HepG2 (cell line): ENCODE data around the gene CA9. TPM values are rescaled to one million over a fixed set of nuclear protein-coding genes. Genes with fewer than 3 reads are reported as not detected.

Source experiments
- BRCA1 ChIP-seq: sonication (generic); formaldehyde crosslinking; IDR thresholded peaks from 2 replicates; pipeline ENCODE4 v1.4.0; 2020; ENCODE audit warnings: missing genetic modification reagents
- CREB3 ChIP-seq: sonication (generic); formaldehyde crosslinking; IDR thresholded peaks from 2 replicates; pipeline ENCODE4 v1.5.0; 2020; ENCODE audit warnings: missing genetic modification reagents
- CSRNP2 ChIP-seq: sonication (generic); formaldehyde crosslinking; conservative IDR thresholded peaks from 2 replicates; pipeline ENCODE4 v1.8.0; 2022; ENCODE audit warnings: low read depth, missing genetic modification reagents
- DDIT3 ChIP-seq: sonication (generic); formaldehyde crosslinking; IDR thresholded peaks from 2 replicates; pipeline ENCODE4 v1.4.0; 2020; ENCODE audit warnings: mild to moderate bottlenecking, missing genetic modification reagents
- GATAD2A ChIP-seq: IDR thresholded peaks from 2 replicates; pipeline ENCODE4 v1.6.1; 2016
- ISL2 ChIP-seq: sonication (generic); formaldehyde crosslinking; IDR thresholded peaks from 2 replicates; pipeline ENCODE4 v1.5.0; 2020; ENCODE audit warnings: missing genetic modification reagents
- KAT2B ChIP-seq: fragments of 150-350 bp; IDR thresholded peaks from 2 replicates; pipeline ENCODE4 v1.6.1; 2014; ENCODE audit warnings: low read depth, low read length, borderline replicate concordance
- KDM3A ChIP-seq: IDR thresholded peaks from 2 replicates; pipeline ENCODE4 v1.6.1; 2018; ENCODE audit warnings: low read depth, missing compliant biosample characterization
- RBFOX2 ChIP-seq: fragments of 200-400 bp; formaldehyde crosslinking; IDR thresholded peaks from 2 replicates; pipeline ENCODE4 v1.6.1; 2017; ENCODE audit warnings: low read depth, mild to moderate bottlenecking, low read length
- THRA ChIP-seq: sonication (generic); formaldehyde crosslinking; IDR thresholded peaks from 2 replicates; pipeline ENCODE4 v1.4.0; 2020; ENCODE audit warnings: missing genetic modification reagents, borderline replicate concordance
- ZBTB26 ChIP-seq: IDR thresholded peaks from 2 replicates; pipeline ENCODE4 v1.6.1; 2016; ENCODE audit warnings: missing compliant biosample characterization, missing genetic modification reagents, borderline replicate concordance
- ZC3H13 ChIP-seq: sonication (generic); formaldehyde crosslinking; IDR thresholded peaks from 2 replicates; pipeline ENCODE4 v1.8.1; 2023; ENCODE audit warnings: mild to moderate bottlenecking, missing genetic modification reagents, moderate library complexity
- ZFP36L1 ChIP-seq: sonication (generic); formaldehyde crosslinking; IDR thresholded peaks from 2 replicates; pipeline ENCODE4 v1.8.0; 2022; ENCODE audit warnings: mild to moderate bottlenecking, missing genetic modification reagents, moderate library complexity
- ZFY ChIP-seq: sonication (generic); formaldehyde crosslinking; IDR thresholded peaks from 2 replicates; pipeline ENCODE4 v1.4.0; 2020; ENCODE audit warnings: missing genetic modification reagents
- ZNF263 ChIP-seq: sonication (generic); formaldehyde crosslinking; IDR thresholded peaks from 2 replicates; pipeline ENCODE4 v1.4.0; 2020; ENCODE audit warnings: missing genetic modification reagents
- ZNF275 ChIP-seq: sonication (generic); formaldehyde crosslinking; IDR thresholded peaks from 2 replicates; pipeline ENCODE4 v1.8.0; 2022; ENCODE audit warnings: missing genetic modification reagents, mild to moderate bottlenecking, inconsistent platforms, borderline replicate concordance
- ZNF317 ChIP-seq: sonication (generic); formaldehyde crosslinking; IDR thresholded peaks from 2 replicates; pipeline ENCODE4 v1.5.0; 2020; ENCODE audit warnings: mild to moderate bottlenecking, missing genetic modification reagents
- ZNF589 ChIP-seq: sonication (generic); formaldehyde crosslinking; conservative IDR thresholded peaks from 2 replicates; pipeline ENCODE4 v1.8.0; 2022; ENCODE audit warnings: mild to moderate bottlenecking, moderate library complexity, missing genetic modification reagents
- ZNF768 ChIP-seq: sonication (generic); formaldehyde crosslinking; IDR thresholded peaks from 2 replicates; pipeline ENCODE4 v1.4.0; 2020; ENCODE audit warnings: missing genetic modification reagents
- ZZZ3 ChIP-seq: sonication (generic); formaldehyde crosslinking; IDR thresholded peaks from 2 replicates; pipeline ENCODE4 v1.4.0; 2020; ENCODE audit warnings: missing genetic modification reagents, mild to moderate bottlenecking, borderline replicate concordance
- polyA plus RNA-seq, 8 experiments: library from polyadenylated mRNA; depleted of rRNA in 3 of 8; stranded (reverse) in 7 of 8; unstranded in 1 of 8; fragments of >200 nt; fragmentation: Illumina TruSeq in 4 of 8; extraction: Trizol in 4 of 8; gene quantifications; 2 replicates each; pipeline versions ENCODE4 v1.2.1 to v1.2.3, GENCODE V29; 2011 to 2016; ENCODE audit warnings: low read depth in 4 of 8, missing spikeins in 1 of 8, mixed read lengths in 1 of 8; ENCODE audit not compliant: insufficient read depth in 1 of 8
- total RNA-seq, 5 experiments: library from RNA; depleted of rRNA; stranded (reverse); fragments of >200 nt; fragmentation: Illumina TruSeq; extraction: Trizol; gene quantifications; 2 replicates each; pipeline ENCODE4 v1.2.3, GENCODE V29; 2016; ENCODE audit warnings: low read depth in 1 of 5

Gene CA9
- total and polyA plus RNA-seq, 2 of the 13 experiments (the other 11 are each of a cell fraction or from before 2014, with no cell fraction given), result 0.13 to 152 TPM

- 0 out of 2 replicates have a peak, but pooled peaks have one; percentile 31 for TF ChIP-seq KDM3A (CRISPR knock-in tag)
- no peak for TF ChIP-seq CSRNP2 (CRISPR knock-in tag)
- TF ChIP-seq ZFY (CRISPR knock-in tag), result peak; percentile 76
- TF ChIP-seq CREB3 (CRISPR knock-in tag), result no peak
- 0 out of 2 replicates have a peak, but pooled peaks have one; percentile 14 for TF ChIP-seq ZNF263
- peak; percentile 93 for TF ChIP-seq ZC3H13
- TF ChIP-seq ISL2, result no peak; the same call in 1 of the 2 replicates
- no peak for TF ChIP-seq KAT2B
- 0 out of 2 replicates have a peak, but pooled peaks have one; percentile 10 for TF ChIP-seq ZZZ3 (CRISPR knock-in tag)
- peak; percentile 73 for TF ChIP-seq ZNF768 (CRISPR knock-in tag)
- no peak for TF ChIP-seq DDIT3 (CRISPR knock-in tag)
- peak; percentile 56; the same call in 1 of the 2 replicates for TF ChIP-seq ZBTB26 (CRISPR knock-in tag)
- no peak for TF ChIP-seq BRCA1 (CRISPR knock-in tag)
- TF ChIP-seq RBFOX2, result peak; percentile 97
- TF ChIP-seq THRA (CRISPR knock-in tag), result peak; percentile 24; the same call in 1 of the 2 replicates
- no peak for TF ChIP-seq ZNF589 (CRISPR knock-in tag)
- TF ChIP-seq ZNF275 (CRISPR knock-in tag), result peak; percentile 21; the same call in 1 of the 2 replicates
- TF ChIP-seq ZNF317, result peak; percentile 41
- 0 out of 2 replicates have a peak, but pooled peaks have one; percentile 53 for TF ChIP-seq ZFP36L1
- TF ChIP-seq GATAD2A, result peak; percentile 84
Measured at GRCh38 chr9:35658137-35658967, 15.4 kb upstream of the CA9 start, which contains the start of gene CCDC107 (continued).
